CD4-positive, CD25-positive, alpha-beta regulatory T cell (primary cell): Measurements from ENCODE around the gene TYW5. TPM values are rescaled to one million over a fixed set of nuclear protein-coding genes. Genes with fewer than 3 reads are reported as not detected.

Experiments used
- ATAC-seq, 2 donors: fragments of 150-1000 bp; cut with Tn5 transposase; one replicate each; pipeline ENCODE4 v1.10.0; 2021; ENCODE audit warnings: low read depth in 2 of 2, moderate number of reproducible peaks in 2 of 2, moderate library complexity in 1 of 2
- DNase-seq, 3 donors: peaks; one replicate each; pipeline versions ENCODE4 v3.0.0 to v3.0.0-alpha.2; 2012 to 2022; ENCODE audit warnings: mixed read lengths in 1 of 3
- H3K27ac ChIP-seq: one replicate; pipeline ENCODE4 v1.7.0; 2013; ENCODE audit warnings: mild to moderate bottlenecking, low read length; ENCODE audit not compliant: insufficient read depth, poor library complexity, severe bottlenecking
- H3K27me3 ChIP-seq: one replicate; pipeline ENCODE4 v1.7.0; 2013; ENCODE audit warnings: low read length; ENCODE audit not compliant: control insufficient read depth, insufficient read depth
- H3K36me3 ChIP-seq: one replicate; pipeline ENCODE4 v1.7.0; 2013; ENCODE audit warnings: mild to moderate bottlenecking, low read length, moderate library complexity; ENCODE audit not compliant: control insufficient read depth, insufficient read depth
- H3K4me1 ChIP-seq: 2 replicates; pipeline ENCODE4 v1.7.0; 2013; ENCODE audit warnings: mild to moderate bottlenecking, low read length; ENCODE audit not compliant: insufficient read depth, control insufficient read depth, poor library complexity, severe bottlenecking
- H3K4me3 ChIP-seq: one replicate; pipeline ENCODE4 v1.7.0; 2013; ENCODE audit warnings: low read depth, mild to moderate bottlenecking, low read length, moderate library complexity
- H3K9me3 ChIP-seq, 2 experiments: 1 replicate in 1 of 2; 2 replicates in 1 of 2; pipeline ENCODE4 v1.7.0; 2013; ENCODE audit warnings: low read length in 2 of 2, mild to moderate bottlenecking in 1 of 2, moderate library complexity in 1 of 2; ENCODE audit not compliant: control insufficient read depth in 2 of 2
- H3K27ac Mint-ChIP-seq, 3 donors: one replicate each; pipeline ENCODE4 v1.8.0; 2020 to 2022; ENCODE audit warnings: mild to moderate bottlenecking in 3 of 3, mixed read lengths in 3 of 3, moderate library complexity in 2 of 3
- H3K27me3 Mint-ChIP-seq: one replicate; pipeline ENCODE4 v1.8.0; 2022; ENCODE audit warnings: mild to moderate bottlenecking, mixed read lengths
- H3K36me3 Mint-ChIP-seq: one replicate; pipeline ENCODE4 v1.8.0; 2020; ENCODE audit warnings: mixed read lengths
- H3K4me1 Mint-ChIP-seq, 4 donors: one replicate each; pipeline ENCODE4 v1.8.0; 2020 to 2022; ENCODE audit warnings: mixed read lengths in 4 of 4, mild to moderate bottlenecking in 1 of 4
- H3K4me3 Mint-ChIP-seq, 4 donors: one replicate each; pipeline ENCODE4 v1.8.0; 2020 to 2022; ENCODE audit warnings: mild to moderate bottlenecking in 4 of 4, mixed read lengths in 4 of 4, moderate library complexity in 3 of 4
- H3K9me3 Mint-ChIP-seq, 7 donors: one replicate each; pipeline ENCODE4 v1.8.0; 2020 to 2022; ENCODE audit warnings: mixed read lengths in 7 of 7, mild to moderate bottlenecking in 3 of 7, moderate library complexity in 2 of 7
- polyA plus RNA-seq, 4 donors: library from polyadenylated mRNA; unstranded; fragments of 300-500 nt; fragmentation: Illumina TruSeq; gene quantifications; one replicate each; pipeline ENCODE4 v1.2.3, GENCODE V29; 2021
- total RNA-seq: library from RNA; stranded (reverse); gene quantifications from one replicate; pipeline ENCODE4 v1.2.3, GENCODE V29; 2022

TYW5 gene
- total and polyA plus RNA-seq, 5 donors from 2014 or later, result 4.0 to 14.1 (median 4.8) TPM

DNA sequence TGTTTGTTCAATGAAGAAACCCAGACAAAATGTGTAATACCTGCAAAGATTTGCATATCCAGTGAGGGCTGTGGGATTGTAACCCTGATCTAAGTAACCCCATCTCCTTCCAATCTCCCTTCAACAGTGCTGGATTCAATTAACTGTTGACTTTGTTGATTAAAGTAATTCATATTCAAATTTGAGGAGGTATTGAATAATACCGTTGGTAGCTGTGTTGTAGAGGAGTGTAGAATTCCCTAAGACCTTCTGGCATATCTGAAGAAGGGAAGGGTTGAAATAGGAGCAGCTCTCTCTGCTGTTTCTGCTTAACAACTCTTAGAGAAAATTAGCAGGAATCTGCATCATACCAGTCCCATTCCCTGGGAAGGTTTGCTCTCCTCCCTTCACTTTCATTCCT is 28.2 kb upstream of the TYW5 start:
- H3K4me1 Mint-ChIP-seq, result peaks cover 3 to 12% (median 7%) of the 10 kb centered on the region in 4 donors
- H3K4me3 Mint-ChIP-seq, result no peak overlapping the region
- DNase-seq, result no peak
- Histone ChIP-seq H3K27me3 (no peaks in the 10 kb centered on the region), H3K4me3 (no peak overlapping the region), H3K36me3 (no peaks in the 10 kb centered on the region), H3K4me1 (peaks cover 3% of the 10 kb centered on the region), H3K9me3 (no peaks in the 10 kb centered on the region), H3K27ac (no peak overlapping the region)
- no peaks in the 10 kb centered on the region for H3K36me3 Mint-ChIP-seq
- ATAC-seq, result no peak
- H3K27me3 Mint-ChIP-seq, result no peaks in the 10 kb centered on the region
- no peak overlapping the region for H3K27ac Mint-ChIP-seq
- H3K9me3 Mint-ChIP-seq, result no peaks in the 10 kb centered on the region

GRCh38 chr2:199982126-199982843 is 27.0 kb upstream of the TYW5 start:
- Mint-ChIP-seq H3K36me3 (no peaks in the 10 kb centered on the region), H3K9me3 (no peaks in the 10 kb centered on the region)

GRCh38 chr2:199979832-199980628 is 24.7 kb upstream of the TYW5 start:
- H3K4me1 ChIP-seq, result peaks cover 3% of the 10 kb centered on the region
- ATAC-seq, result peak; percentile 64 to 73
- H3K27me3 ChIP-seq, result no peaks in the 10 kb centered on the region
- peaks cover 0 to 5% (median 0%) of the 10 kb centered on the region in 7 donors for H3K9me3 Mint-ChIP-seq
- H3K9me3 ChIP-seq, result no peaks in the 10 kb centered on the region
- peak; percentile 67 to 77 (median 74) for DNase-seq
- H3K4me3 ChIP-seq, result no peak overlapping the region
- no peaks in the 10 kb centered on the region for H3K27me3 Mint-ChIP-seq
- peaks cover 7% of the 10 kb centered on the region for H3K36me3 Mint-ChIP-seq
- H3K4me3 Mint-ChIP-seq, result no peak overlapping the region
- H3K27ac Mint-ChIP-seq, result peak overlapping the region in 1 of 3 donors; percentile 14
- H3K4me1 Mint-ChIP-seq, result peaks cover 3 to 17% (median 6%) of the 10 kb centered on the region in 4 donors
- H3K27ac ChIP-seq, result no peak overlapping the region
- H3K36me3 ChIP-seq, result no peaks in the 10 kb centered on the region

More at GRCh38 chr2:199982126-199982843, 27.0 kb upstream of the TYW5 start:
- H3K27me3 ChIP-seq, result no peaks in the 10 kb centered on the region
- no peaks in the 10 kb centered on the region for H3K27me3 Mint-ChIP-seq
- no peak overlapping the region for H3K4me3 ChIP-seq
- peaks cover 3% of the 10 kb centered on the region for H3K4me1 ChIP-seq
- no peaks in the 10 kb centered on the region for H3K36me3 ChIP-seq
- no peak overlapping the region for H3K27ac Mint-ChIP-seq
- no peak overlapping the region for H3K4me3 Mint-ChIP-seq
- no peak overlapping the region for H3K27ac ChIP-seq
- no peaks in the 10 kb centered on the region for H3K9me3 ChIP-seq
- DNase-seq (no peak), ATAC-seq (no peak)
- peaks cover 3 to 17% (median 9%) of the 10 kb centered on the region in 4 donors for H3K4me1 Mint-ChIP-seq

- Histone ChIP-seq H3K4me3 (no peak overlapping the region), H3K4me1 (peaks cover 3% of the 10 kb centered on the region), H3K27me3 (no peaks in the 10 kb centered on the region), H3K9me3 (no peaks in the 10 kb centered on the region), H3K27ac (no peak overlapping the region), H3K36me3 (no peaks in the 10 kb centered on the region)
- ATAC-seq (no peak), DNase-seq (no peak)
- no peaks in the 10 kb centered on the region for H3K27me3 Mint-ChIP-seq
- no peak overlapping the region for H3K4me3 Mint-ChIP-seq
- H3K36me3 Mint-ChIP-seq, result peaks cover 7% of the 10 kb centered on the region
- no peak overlapping the region for H3K27ac Mint-ChIP-seq
- peaks cover 3 to 17% (median 6%) of the 10 kb centered on the region in 4 donors for H3K4me1 Mint-ChIP-seq
- peaks cover 0 to 5% (median 0%) of the 10 kb centered on the region in 7 donors for H3K9me3 Mint-ChIP-seq
Measured at GRCh38 chr2:199979398-199979797, 24.1 kb upstream of the TYW5 start.

GRCh38 chr2:199977984-199978415 is 22.7 kb upstream of the TYW5 start:
- peaks cover 3 to 17% (median 6%) of the 10 kb centered on the region in 4 donors for H3K4me1 Mint-ChIP-seq
- Histone ChIP-seq H3K9me3 (no peaks in the 10 kb centered on the region), H3K27ac (no peak overlapping the region), H3K4me3 (no peak overlapping the region), H3K36me3 (no peaks in the 10 kb centered on the region), H3K4me1 (peaks cover 3% of the 10 kb centered on the region), H3K27me3 (no peaks in the 10 kb centered on the region)
- ATAC-seq (no peak), DNase-seq (peak in 1 of 3 donors; percentile 36)
- peaks cover 0 to 5% (median 0%) of the 10 kb centered on the region in 7 donors for H3K9me3 Mint-ChIP-seq
- H3K27me3 Mint-ChIP-seq, result no peaks in the 10 kb centered on the region
- H3K27ac Mint-ChIP-seq, result no peak overlapping the region
- no peak overlapping the region for H3K4me3 Mint-ChIP-seq
- H3K36me3 Mint-ChIP-seq, result peaks cover 7% of the 10 kb centered on the region

GRCh38 chr2:199975273-199975895 is 20.1 kb upstream of the TYW5 start:
- H3K4me1 ChIP-seq, result peaks cover 3% of the 10 kb centered on the region
- Mint-ChIP-seq H3K4me3 (no peak overlapping the region), H3K27me3 (no peaks in the 10 kb centered on the region), H3K36me3 (peaks cover 12% of the 10 kb centered on the region), H3K4me1 (peaks cover 3 to 17% (median 6%) of the 10 kb centered on the region in 4 donors), H3K9me3 (peaks cover 0 to 5% (median 0%) of the 10 kb centered on the region in 7 donors), H3K27ac (no peak overlapping the region)
- no peaks in the 10 kb centered on the region for H3K36me3 ChIP-seq
- H3K27ac ChIP-seq, result no peak overlapping the region
- H3K27me3 ChIP-seq, result no peaks in the 10 kb centered on the region
- no peak overlapping the region for H3K4me3 ChIP-seq
- DNase-seq (no peak), ATAC-seq (no peak)
- H3K9me3 ChIP-seq, result no peaks in the 10 kb centered on the region

DNA sequence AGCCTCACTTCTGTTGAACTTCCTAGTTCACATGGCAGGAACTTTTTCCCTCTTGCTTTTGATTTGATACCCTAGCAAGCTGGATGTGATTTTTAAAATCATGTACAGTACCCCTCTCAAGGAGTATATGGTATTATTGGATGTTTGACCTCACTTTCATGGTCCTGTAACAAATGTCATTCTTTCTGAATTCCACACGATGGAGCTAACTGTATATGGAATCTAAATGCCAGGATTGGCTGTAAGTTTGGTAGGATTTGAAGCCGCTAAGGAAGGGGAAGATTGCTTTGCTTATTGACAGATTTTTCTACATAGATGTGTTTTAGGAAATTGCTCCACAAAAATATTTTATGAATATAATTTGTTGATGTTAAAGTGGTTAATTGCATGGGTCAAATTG is 18.4 kb upstream of the TYW5 start:
- H3K4me1 ChIP-seq, result no peaks in the 10 kb centered on the region
- Mint-ChIP-seq H3K27me3 (no peaks in the 10 kb centered on the region), H3K4me3 (no peak overlapping the region), H3K27ac (no peak overlapping the region), H3K4me1 (peaks cover 0 to 9% (median 2%) of the 10 kb centered on the region in 4 donors), H3K36me3 (peaks cover 12% of the 10 kb centered on the region), H3K9me3 (peaks cover 0 to 5% (median 0%) of the 10 kb centered on the region in 7 donors)
- ATAC-seq (no peak), DNase-seq (no peak)
- H3K9me3 ChIP-seq, result no peaks in the 10 kb centered on the region
- no peaks in the 10 kb centered on the region for H3K27me3 ChIP-seq
- H3K4me3 ChIP-seq, result no peak overlapping the region
- no peaks in the 10 kb centered on the region for H3K36me3 ChIP-seq
- no peak overlapping the region for H3K27ac ChIP-seq
